GM23248 (cell line): ENCODE results near the gene CITED4. TPM values are rescaled to one million over a fixed set of nuclear protein-coding genes. Genes with fewer than 3 reads are reported as not detected.
"Not testable (repeated sequence)": the region's sequence is repeated elsewhere in the genome, so short reads cannot be mapped to it uniquely, and the experiment has no call there.

Experiments used
- DNase-seq: peaks from one replicate; pipeline ENCODE4 v3.0.0-alpha.2; 2015
- H2AFZ ChIP-seq: fragments of 200-600 bp; sonication (generic); 2 replicates; pipeline ENCODE4 v1.6.1; 2016; ENCODE audit warnings: antibody characterized with exemption
- H3F3A ChIP-seq: fragments of 200-600 bp; sonication (generic); 2 replicates; pipeline ENCODE4 v1.6.1; 2016; ENCODE audit warnings: mild to moderate bottlenecking, antibody characterized with exemption, mixed run types; ENCODE audit not compliant: insufficient read depth
- H3K27ac ChIP-seq: fragments of 200-600 bp; sonication (generic); 2 replicates; pipeline ENCODE4 v1.5.1; 2016; ENCODE audit warnings: mild to moderate bottlenecking
- H3K27me3 ChIP-seq: fragments of 200-600 bp; sonication (generic); replicated peaks from 2 replicates; pipeline ENCODE4 v1.6.1; 2016; ENCODE audit warnings: mild to moderate bottlenecking; ENCODE audit not compliant: insufficient read depth
- H3K36me3 ChIP-seq: fragments of 200-600 bp; sonication (generic); 2 replicates; pipeline ENCODE4 v1.6.1; 2016; ENCODE audit warnings: low read depth, mild to moderate bottlenecking
- H3K4me1 ChIP-seq: fragments of 200-600 bp; sonication (generic); 2 replicates; pipeline ENCODE4 v1.6.1; 2016; ENCODE audit warnings: mild to moderate bottlenecking; ENCODE audit not compliant: insufficient read depth
- H3K4me2 ChIP-seq: fragments of 200-600 bp; sonication (generic); one replicate; pipeline ENCODE4 v1.6.1; 2016; ENCODE audit warnings: mild to moderate bottlenecking; ENCODE audit not compliant: unreplicated experiment
- H3K4me3 ChIP-seq: fragments of 200-600 bp; sonication (generic); 2 replicates; pipeline ENCODE4 v1.5.1; 2016; ENCODE audit warnings: mild to moderate bottlenecking
- H3K79me2 ChIP-seq: fragments of 200-600 bp; sonication (generic); 2 replicates; pipeline ENCODE4 v1.6.1; 2016; ENCODE audit warnings: mild to moderate bottlenecking; ENCODE audit not compliant: insufficient read depth
- H3K9ac ChIP-seq: fragments of 200-600 bp; sonication (generic); 2 replicates; pipeline ENCODE4 v1.6.1; 2016; ENCODE audit warnings: mild to moderate bottlenecking
- H3K9me2 ChIP-seq: fragments of 200-600 bp; sonication (generic); 2 replicates; pipeline ENCODE4 v1.6.1; 2016; ENCODE audit warnings: mixed run types, mild to moderate bottlenecking, moderate library complexity; ENCODE audit not compliant: insufficient read depth
- H3K9me3 ChIP-seq: fragments of 200-600 bp; sonication (generic); one replicate; pipeline ENCODE4 v1.6.1; 2017; ENCODE audit warnings: low read depth
- H4K20me1 ChIP-seq: fragments of 200-600 bp; sonication (generic); 2 replicates; pipeline ENCODE4 v1.6.0; 2016; ENCODE audit not compliant: insufficient read depth
- EZH2 ChIP-seq: fragments of 200-600 bp; sonication (generic); IDR thresholded peaks from 2 replicates; pipeline ENCODE4 v1.6.1; 2018; ENCODE audit warnings: antibody characterized with exemption, mild to moderate bottlenecking; ENCODE audit not compliant: insufficient read depth, poor library complexity, severe bottlenecking
- EZH2phosphoT487 ChIP-seq: fragments of 200-600 bp; sonication (generic); IDR thresholded peaks from 2 replicates; pipeline ENCODE4 v1.6.1; 2018; ENCODE audit warnings: antibody characterized with exemption, moderate library complexity, mild to moderate bottlenecking, low read depth; ENCODE audit not compliant: insufficient read depth
- WGBS, 2 experiments: methylation state at CpG; one replicate each; pipeline ENCODE4 v1.1.6; 2015 to 2017; ENCODE audit warnings: low lambda C conversion rate in 2 of 2, low coverage in 1 of 2; ENCODE audit errors: missing lambda C conversion rate in 2 of 2; 5-methylcytosine and 5-hydroxymethylcytosine counted together
- in situ Hi-C: fragments of 300-500 bp; cut with MboI; formaldehyde crosslinking; loops from 2 replicates; pipeline ENCODE4 v1.15.0; 2020
- polyA plus RNA-seq: library from polyadenylated mRNA; unstranded; fragments of >200 nt; fragmentation: Nextera tagmentation; extraction: Ambion mirVana; gene quantifications from 2 replicates; pipeline ENCODE4 v1.2.1, GENCODE V29; 2016
- total RNA-seq: library from RNA; depleted of rRNA; stranded (reverse); fragments of >200 nt; shearing (Covaris generic); gene quantifications from 2 replicates; pipeline ENCODE4 v1.2.3, GENCODE V29; 2014

Gene CITED4
- total and polyA plus RNA-seq, 2 experiments from 2014 or later: not detected

GRCh38 chr1:40896482-40896881, 34.3 kb upstream of the CITED4 start:
- H3K4me3 ChIP-seq: no peak overlapping the region
- no peaks in the 10 kb centered on the region for H3K4me1 ChIP-seq
- H3K9me3 ChIP-seq: no peaks in the 10 kb centered on the region
- H3F3A ChIP-seq: no peaks in the 10 kb centered on the region
- H3K79me2 ChIP-seq: no peaks in the 10 kb centered on the region
- WGBS, 2 experiments: 86 to 96% methylated on average over 3 of the region's 3 CpGs
- H3K27ac ChIP-seq: no peak overlapping the region
- DNase-seq: no peak
- H3K36me3 ChIP-seq: no peaks in the 10 kb centered on the region
- in situ Hi-C loops: no loop called here
- no peaks in the 10 kb centered on the region for H3K9me2 ChIP-seq
- H3K27me3 ChIP-seq: no peaks in the 10 kb centered on the region
- no peak overlapping the region for H3K4me2 ChIP-seq
- H3K9ac ChIP-seq: no peak overlapping the region
- no peaks in the 10 kb centered on the region for H4K20me1 ChIP-seq
- no peak overlapping the region for H2AFZ ChIP-seq
- TF ChIP-seq EZH2: no peak
- no peak for TF ChIP-seq EZH2phosphoT487

- Histone ChIP-seq H2AFZ (no peak overlapping the region), H3K79me2 (no peaks in the 10 kb centered on the region), H3F3A (no peaks in the 10 kb centered on the region), H3K27me3 (no peaks in the 10 kb centered on the region), H4K20me1 (no peaks in the 10 kb centered on the region), H3K27ac (no peak overlapping the region), H3K36me3 (no peaks in the 10 kb centered on the region), H3K9ac (no peak overlapping the region), H3K4me1 (no peaks in the 10 kb centered on the region), H3K9me3 (no peaks in the 10 kb centered on the region), H3K4me3 (no peak overlapping the region), H3K9me2 (no peaks in the 10 kb centered on the region), H3K4me2 (no peak overlapping the region)
- in situ Hi-C loops: no loop called here
- WGBS, 2 experiments: 64 to 75% methylated on average over 1 of the region's 1 CpG
- DNase-seq: no peak
- TF ChIP-seq EZH2 (no peak), EZH2phosphoT487 (no peak)
These were observed 33.4 kb upstream of the CITED4 start for GRCh38 chr1:40895601-40896000.

GRCh38 chr1:40894858-40895257, 32.7 kb upstream of the CITED4 start:
- H3K9me2 ChIP-seq, H3K36me3 ChIP-seq, H2AFZ ChIP-seq, H3K4me2 ChIP-seq, H4K20me1 ChIP-seq, H3K27me3 ChIP-seq, H3K4me3 ChIP-seq, H3F3A ChIP-seq, in situ Hi-C loops, H3K27ac ChIP-seq, H3K79me2 ChIP-seq, H3K9me3 ChIP-seq, DNase-seq, H3K9ac ChIP-seq, H3K4me1 ChIP-seq: not testable (repeated sequence)
- WGBS, 2 experiments: 65 to 84% methylated on average over 2 of the region's 2 CpGs

- DNase-seq: no peak
- Histone ChIP-seq H3K9me2 (no peaks in the 10 kb centered on the region), H3K4me1 (no peaks in the 10 kb centered on the region), H3F3A (no peaks in the 10 kb centered on the region), H3K27ac (no peak overlapping the region), H3K36me3 (no peaks in the 10 kb centered on the region), H3K9me3 (no peaks in the 10 kb centered on the region), H3K9ac (no peak overlapping the region), H3K4me2 (no peak overlapping the region), H4K20me1 (no peaks in the 10 kb centered on the region), H2AFZ (no peak overlapping the region), H3K27me3 (no peaks in the 10 kb centered on the region), H3K79me2 (no peaks in the 10 kb centered on the region), H3K4me3 (no peak overlapping the region)
- in situ Hi-C loops: no loop called here
- TF ChIP-seq EZH2: no peak
- TF ChIP-seq EZH2phosphoT487: no peak
These were observed 32.3 kb upstream of the CITED4 start for GRCh38 chr1:40894455-40894854.

- TF ChIP-seq EZH2 (no peak), EZH2phosphoT487 (no peak)
- Histone ChIP-seq H3K79me2 (no peaks in the 10 kb centered on the region), H3K9ac (no peak overlapping the region), H3K27me3 (no peaks in the 10 kb centered on the region), H3K4me3 (no peak overlapping the region), H3K4me1 (no peaks in the 10 kb centered on the region), H3F3A (no peaks in the 10 kb centered on the region), H2AFZ (no peak overlapping the region), H4K20me1 (no peaks in the 10 kb centered on the region), H3K4me2 (no peak overlapping the region), H3K9me3 (no peaks in the 10 kb centered on the region), H3K9me2 (no peaks in the 10 kb centered on the region), H3K27ac (no peak overlapping the region), H3K36me3 (no peaks in the 10 kb centered on the region)
- DNase-seq: no peak
- in situ Hi-C loops: no loop called here
These were observed 31.8 kb upstream of the CITED4 start for GRCh38 chr1:40893946-40894345.
